ENCODE data around the gene FAIM2. TPM values are rescaled to one million over a fixed set of nuclear protein-coding genes. Genes with fewer than 3 reads are reported as not detected.

FAIM2 gene
- total RNA-seq, 1 donor from 2014 or later = 2.9 TPM

- H3K9me3 ChIP-seq = no peaks in the 10 kb centered on the region
- no peaks in the 10 kb centered on the region for H3K4me1 ChIP-seq
- DNase-seq = no peak
- H3K4me3 ChIP-seq = no peak overlapping the region
- H3K27me3 ChIP-seq (ENCODE audit: low read depth) = peaks cover 7% of the 10 kb centered on the region
- no peak overlapping the region for H3K27ac ChIP-seq
- H3K36me3 ChIP-seq = no peaks in the 10 kb centered on the region
- TF ChIP-seq CTCF (IDR thresholded peaks at IDR 0.05) = no peak
- intact Hi-C loops (cut with DNase I) = no loop called here
- no peak for ATAC-seq
Measured at GRCh38 chr12:49892732-49893317, 10.9 kb downstream of the FAIM2 start.

- no peaks in the 10 kb centered on the region for H3K4me1 ChIP-seq
- no peaks in the 10 kb centered on the region for H3K36me3 ChIP-seq
- H3K4me3 ChIP-seq = no peak overlapping the region
- no peak for TF ChIP-seq CTCF (IDR thresholded peaks at IDR 0.05)
- H3K27me3 ChIP-seq (ENCODE audit: low read depth) = peaks cover 9% of the 10 kb centered on the region
- DNase-seq (no peak), ATAC-seq (no peak)
- intact Hi-C loops (cut with DNase I) = no loop called here
- no peak overlapping the region for H3K27ac ChIP-seq
- H3K9me3 ChIP-seq = no peaks in the 10 kb centered on the region
Measured at GRCh38 chr12:49892084-49892731, 11.5 kb downstream of the FAIM2 start.

- no peak for ATAC-seq
- H3K27me3 ChIP-seq (ENCODE audit: low read depth) = peaks cover 6% of the 10 kb centered on the region
- no peak for DNase-seq
Measured at GRCh38 chr12:49891476-49891875, 12.2 kb downstream of the FAIM2 start.

GRCh38 chr12:49891012-49891411 is 12.7 kb downstream of the FAIM2 start:
- no peak for TF ChIP-seq CTCF (IDR thresholded peaks at IDR 0.05)
- H3K9me3 ChIP-seq = no peaks in the 10 kb centered on the region
- no peak overlapping the region for H3K27ac ChIP-seq
- peaks cover 6% of the 10 kb centered on the region for H3K27me3 ChIP-seq (ENCODE audit: low read depth)
- intact Hi-C loops (cut with DNase I) = no loop called here
- no peak for DNase-seq
- H3K4me1 ChIP-seq = no peaks in the 10 kb centered on the region
- H3K36me3 ChIP-seq = no peaks in the 10 kb centered on the region
- no peak for ATAC-seq
- no peak overlapping the region for H3K4me3 ChIP-seq

More at GRCh38 chr12:49891476-49891875, 12.2 kb downstream of the FAIM2 start:
- Histone ChIP-seq H3K36me3 (no peaks in the 10 kb centered on the region), H3K9me3 (no peaks in the 10 kb centered on the region), H3K4me1 (no peaks in the 10 kb centered on the region), H3K4me3 (no peak overlapping the region), H3K27ac (no peak overlapping the region)
- TF ChIP-seq CTCF (IDR thresholded peaks at IDR 0.05) = no peak
- intact Hi-C loops (cut with DNase I) = no loop called here

- ATAC-seq = no peak
- Histone ChIP-seq H3K4me1 (no peaks in the 10 kb centered on the region), H3K36me3 (no peaks in the 10 kb centered on the region), H3K4me3 (no peak overlapping the region), H3K27me3 (ENCODE audit: low read depth) (peaks cover 8% of the 10 kb centered on the region), H3K9me3 (no peaks in the 10 kb centered on the region), H3K27ac (no peak overlapping the region)
- intact Hi-C loops (cut with DNase I) = no loop called here
- no peak for TF ChIP-seq CTCF (IDR thresholded peaks at IDR 0.05)
- no peak for DNase-seq
Measured at GRCh38 chr12:49890096-49890461, 13.6 kb downstream of the FAIM2 start.

Data from lower lobe of right lung (tissue), 2 donors.